MM.1S (cell line): Measurements from ENCODE around the gene MAPK10.

Source experiments
- DNase-seq: peaks from one replicate; pipeline ENCODE4 v3.0.0-alpha.2; 2015
- H2AFZ ChIP-seq: fragments of 300-600 bp; sonication (generic); 2 replicates; pipeline ENCODE4 v1.6.0; 2016; ENCODE audit warnings: antibody characterized with exemption, low read length
- H3F3A ChIP-seq: fragments of 300-600 bp; sonication (generic); 2 replicates; pipeline ENCODE4 v1.6.1; 2016; ENCODE audit warnings: mild to moderate bottlenecking, antibody characterized with exemption, low read length, moderate library complexity, mixed read lengths; ENCODE audit not compliant: insufficient read depth
- H3K27ac ChIP-seq: fragments of 300-600 bp; sonication (generic); 2 replicates; pipeline ENCODE4 v1.5.1; 2016; ENCODE audit warnings: mild to moderate bottlenecking, low read length
- H3K27me3 ChIP-seq: fragments of 300-600 bp; sonication (generic); replicated peaks from 2 replicates; pipeline ENCODE4 v1.6.0; 2016; ENCODE audit warnings: low read length; ENCODE audit not compliant: insufficient read depth
- H3K36me3 ChIP-seq: fragments of 300-600 bp; sonication (generic); replicated peaks from 2 replicates; pipeline ENCODE4 v1.6.1; 2016; ENCODE audit warnings: mild to moderate bottlenecking, low read length, mixed read lengths; ENCODE audit not compliant: insufficient read depth
- H3K4me1 ChIP-seq: fragments of 300-600 bp; sonication (generic); 2 replicates; pipeline ENCODE4 v1.6.1; 2016; ENCODE audit warnings: low read length, mixed read lengths
- H3K4me2 ChIP-seq: fragments of 300-600 bp; sonication (generic); 2 replicates; pipeline ENCODE4 v1.6.0; 2016; ENCODE audit warnings: low read depth, low read length
- H3K4me3 ChIP-seq: fragments of 300-600 bp; sonication (generic); 2 replicates; pipeline ENCODE4 v1.5.1; 2016; ENCODE audit warnings: low read length, mixed read lengths
- H3K79me2 ChIP-seq: fragments of 300-600 bp; sonication (generic); 2 replicates; pipeline ENCODE4 v1.6.1; 2016; ENCODE audit warnings: mixed run types, low read length, mixed read lengths
- H3K9ac ChIP-seq: fragments of 300-600 bp; sonication (generic); 2 replicates; pipeline ENCODE4 v1.6.1; 2016; ENCODE audit warnings: low read length, mixed read lengths
- H3K9me2 ChIP-seq: fragments of 300-600 bp; sonication (generic); replicated peaks from 2 replicates; pipeline ENCODE4 v1.6.1; 2016; ENCODE audit warnings: mild to moderate bottlenecking, low read length, mixed read lengths; ENCODE audit not compliant: insufficient read depth
- H3K9me3 ChIP-seq: fragments of 300-600 bp; sonication (generic); replicated peaks from 2 replicates; pipeline ENCODE4 v1.6.1; 2016; ENCODE audit warnings: mild to moderate bottlenecking, low read length, mixed read lengths; ENCODE audit not compliant: insufficient read depth
- H4K20me1 ChIP-seq: fragments of 300-600 bp; sonication (generic); 2 replicates; pipeline ENCODE4 v1.6.1; 2016; ENCODE audit warnings: mild to moderate bottlenecking, low read length, moderate library complexity, mixed read lengths; ENCODE audit not compliant: insufficient read depth
- CTCF ChIP-seq: fragments of 300-600 bp; sonication (generic); IDR thresholded peaks from 2 replicates; pipeline ENCODE4 v1.5.1; 2016; ENCODE audit warnings: antibody characterized with exemption, low read length, mixed read lengths
- EZH2 ChIP-seq: fragments of 300-600 bp; sonication (generic); optimal IDR thresholded peaks from 2 replicates; pipeline ENCODE3; 2017; ENCODE audit warnings: low read depth, mild to moderate bottlenecking, antibody characterized with exemption, low read length, mixed read lengths
- EZH2phosphoT487 ChIP-seq: fragments of 300-600 bp; sonication (generic); IDR thresholded peaks from 2 replicates; pipeline ENCODE4 v1.6.1; 2018; ENCODE audit warnings: antibody characterized with exemption, low read length

Gene MAPK10

GRCh38 chr4:85940151-85940550, 419.7 kb downstream of the MAPK10 start:
- TF ChIP-seq EZH2, result no peak
- no peak for TF ChIP-seq EZH2phosphoT487
- no peak for TF ChIP-seq CTCF
- no peaks in the 10 kb centered on the region for H3K4me1 ChIP-seq
- no peaks in the 10 kb centered on the region for H3K27me3 ChIP-seq
- H3K4me3 ChIP-seq, result no peak overlapping the region
- no peaks in the 10 kb centered on the region for H4K20me1 ChIP-seq
- no peak for DNase-seq
- H3K9me2 ChIP-seq, result no peaks in the 10 kb centered on the region
- H3K9me3 ChIP-seq, result no peaks in the 10 kb centered on the region
- no peaks in the 10 kb centered on the region for H3K79me2 ChIP-seq
- no peak overlapping the region for H3K9ac ChIP-seq
- no peak overlapping the region for H3K27ac ChIP-seq
- no peaks in the 10 kb centered on the region for H3F3A ChIP-seq
- no peaks in the 10 kb centered on the region for H3K36me3 ChIP-seq
- no peak overlapping the region for H3K4me2 ChIP-seq
- no peak overlapping the region for H2AFZ ChIP-seq
